ENCODE measurements around the gene ATP6V0D1.

- TF ChIP-seq CTCF (IDR thresholded peaks at IDR 0.05; ENCODE audit: low read depth, low read length), result no peak
- no peak for TF ChIP-seq EZH2phosphoT487 (IDR thresholded peaks at IDR 0.05; ENCODE audit: low read depth)
Measured at GRCh38 chr16:67388191-67388590, 92.8 kb downstream of the ATP6V0D1 start.

All from OCI-LY3 (cell line).